Mammary epithelial cell (primary cell): Measurements from ENCODE around the gene ERBIN.

Source experiments
- EZH2 ChIP-seq: IDR thresholded peaks from 2 replicates; pipeline ENCODE4 v1.6.1; 2012; ENCODE audit warnings: low read length, inconsistent platforms, borderline replicate concordance
- TF ChIP-seq, protein P1 (sequence below), 2 donors: IDR thresholded peaks in 1 of 2; conservative IDR thresholded peaks in 1 of 2; 2 replicates each; pipeline ENCODE4 v1.5.1; 2011 to 2012; ENCODE audit warnings: inconsistent platforms in 2 of 2, low read length in 2 of 2, mild to moderate bottlenecking in 2 of 2, control low read depth in 1 of 2, low read depth in 1 of 2; ENCODE audit not compliant: insufficient read depth in 1 of 2; ENCODE audit errors: extremely low read depth in 1 of 2

DNA sequence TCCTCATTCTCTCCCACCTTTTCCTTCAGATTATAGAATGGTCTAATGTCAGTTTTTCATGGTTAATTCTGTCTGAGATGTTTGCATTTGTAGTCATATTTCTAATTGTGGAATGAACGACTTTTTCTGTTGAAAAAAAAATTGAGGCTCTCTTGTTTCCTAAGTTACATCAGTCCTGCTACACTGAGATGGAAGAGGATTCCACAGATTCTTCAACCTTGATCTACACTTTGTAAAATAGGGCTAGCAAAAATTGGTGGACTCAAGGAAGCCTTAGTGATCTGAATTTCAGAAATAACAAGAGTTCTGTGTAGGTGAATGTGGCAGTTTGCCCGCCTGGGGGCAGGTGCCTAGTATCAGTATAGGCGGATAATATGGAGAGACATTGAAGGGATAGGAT, 51.9 kb downstream of the ERBIN start:
- no peak for TF ChIP-seq EZH2
- TF ChIP-seq, protein P1, sequence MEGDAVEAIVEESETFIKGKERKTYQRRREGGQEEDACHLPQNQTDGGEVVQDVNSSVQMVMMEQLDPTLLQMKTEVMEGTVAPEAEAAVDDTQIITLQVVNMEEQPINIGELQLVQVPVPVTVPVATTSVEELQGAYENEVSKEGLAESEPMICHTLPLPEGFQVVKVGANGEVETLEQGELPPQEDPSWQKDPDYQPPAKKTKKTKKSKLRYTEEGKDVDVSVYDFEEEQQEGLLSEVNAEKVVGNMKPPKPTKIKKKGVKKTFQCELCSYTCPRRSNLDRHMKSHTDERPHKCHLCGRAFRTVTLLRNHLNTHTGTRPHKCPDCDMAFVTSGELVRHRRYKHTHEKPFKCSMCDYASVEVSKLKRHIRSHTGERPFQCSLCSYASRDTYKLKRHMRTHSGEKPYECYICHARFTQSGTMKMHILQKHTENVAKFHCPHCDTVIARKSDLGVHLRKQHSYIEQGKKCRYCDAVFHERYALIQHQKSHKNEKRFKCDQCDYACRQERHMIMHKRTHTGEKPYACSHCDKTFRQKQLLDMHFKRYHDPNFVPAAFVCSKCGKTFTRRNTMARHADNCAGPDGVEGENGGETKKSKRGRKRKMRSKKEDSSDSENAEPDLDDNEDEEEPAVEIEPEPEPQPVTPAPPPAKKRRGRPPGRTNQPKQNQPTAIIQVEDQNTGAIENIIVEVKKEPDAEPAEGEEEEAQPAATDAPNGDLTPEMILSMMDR (conservative IDR thresholded peaks at IDR 0.05 in 1 of 2, IDR thresholded peaks at IDR 0.05 in 1 of 2; ENCODE audit: extremely low read depth in 1 of 2, insufficient read depth in 1 of 2, low read depth in 1 of 2, low read length in 2 of 2): no peak
